AG09309 (cell line): Measurements from ENCODE around the gene RSPO4.

ENCODE experiments used
- DNase-seq: peaks from one replicate; pipeline ENCODE4 v3.0.0-alpha.2; 2010; ENCODE audit warnings: low read depth
- H3K4me3 ChIP-seq: 2 replicates; pipeline ENCODE4 v1.5.1; 2011; ENCODE audit warnings: mild to moderate bottlenecking, low read depth, low read length, moderate library complexity; ENCODE audit not compliant: control insufficient read depth
- CTCF ChIP-seq: IDR thresholded peaks from 2 replicates; pipeline ENCODE4 v1.5.1; 2011; ENCODE audit warnings: mild to moderate bottlenecking, low read depth, low read length, inconsistent platforms; ENCODE audit not compliant: insufficient read depth, control insufficient read depth; ENCODE audit errors: missing control alignments

The RSPO4 gene

GRCh38 chr20:997486-997885 lies 4.6 kb downstream of the RSPO4 start:
- no peak overlapping the region for H3K4me3 ChIP-seq
- no peak for DNase-seq
- no peak for TF ChIP-seq CTCF

- H3K4me3 ChIP-seq, result no peak overlapping the region
- no peak for TF ChIP-seq CTCF
- DNase-seq, result no peak
Measured at GRCh38 chr20:997016-997415, 5.1 kb downstream of the RSPO4 start.

DNA sequence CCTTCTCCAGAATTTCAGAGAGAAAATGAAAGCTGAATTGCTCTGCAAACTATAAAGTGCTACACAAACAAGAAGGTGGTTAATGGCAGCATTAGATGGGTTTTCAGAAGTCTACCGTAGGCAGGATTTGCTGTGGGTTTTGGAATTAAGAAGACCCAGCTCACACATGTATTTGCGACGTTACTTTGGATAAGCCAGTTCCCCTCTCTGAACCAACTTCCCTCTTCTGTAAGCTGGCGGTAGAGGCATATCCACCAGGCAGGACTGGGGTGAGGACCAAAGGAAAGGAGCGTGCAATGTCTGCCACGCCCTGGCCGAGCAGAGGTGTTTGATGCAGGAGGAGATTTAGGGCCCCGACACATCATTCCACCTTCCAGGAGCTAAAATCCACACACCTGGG lies 6.9 kb downstream of the RSPO4 start:
- DNase-seq, result no peak
- H3K4me3 ChIP-seq, result no peak overlapping the region
- no peak for TF ChIP-seq CTCF

- TF ChIP-seq CTCF, result no peak
- DNase-seq, result no peak
Measured at GRCh38 chr20:992801-993535, 9.1 kb downstream of the RSPO4 start.

DNA sequence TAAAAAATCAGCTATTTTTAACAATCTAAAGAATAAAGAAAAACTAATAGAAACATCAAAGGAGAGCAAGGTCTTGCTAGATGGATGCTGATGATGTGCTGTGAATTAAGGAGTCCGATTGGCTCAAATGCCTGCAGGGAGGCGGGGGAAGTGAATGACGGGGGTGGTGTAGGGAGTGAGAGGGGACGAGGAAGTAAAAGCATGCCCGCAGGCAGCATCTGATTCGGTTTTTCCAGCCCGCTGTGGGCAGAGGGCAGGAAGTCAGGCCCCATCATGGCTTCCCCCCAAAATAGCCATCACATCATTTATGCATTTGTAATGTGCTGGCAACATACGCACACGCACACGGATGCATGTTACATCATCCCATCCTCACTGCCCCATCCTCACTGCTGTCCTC lies 10.3 kb downstream of the RSPO4 start:
- DNase-seq, result no peak

More at GRCh38 chr20:992801-993535, 9.1 kb downstream of the RSPO4 start:
- H3K4me3 ChIP-seq, result no peak overlapping the region

GRCh38 chr20:990293-990959 lies 11.7 kb downstream of the RSPO4 start:
- no peak for DNase-seq
- no peak overlapping the region for H3K4me3 ChIP-seq
- peak; percentile 0 for TF ChIP-seq CTCF

More for the DNA sequence above, 10.3 kb downstream of the RSPO4 start:
- no peak for TF ChIP-seq CTCF
- H3K4me3 ChIP-seq, result no peak overlapping the region
